ENCODE measurements around the gene ZNF415. TPM values are rescaled to one million over a fixed set of nuclear protein-coding genes. Genes with fewer than 3 reads are reported as not detected.
"Not testable (repeated sequence)": the region's sequence is repeated elsewhere in the genome, so short reads cannot be mapped to it uniquely, and the experiment has no call there.

ZNF415 gene
- total RNA-seq, 4 donors from 2014 or later: 1.2 to 9.9 (median 2.6) TPM

- peaks cover 0 to 73% (median 24%) of the 10 kb centered on the region in 4 donors for H3K9me3 ChIP-seq
- TF ChIP-seq POLR2A (IDR thresholded peaks at IDR 0.05): no peak
- TF ChIP-seq CTCF (IDR thresholded peaks at IDR 0.05): no peak
- H3K36me3 ChIP-seq: peaks cover 0 to 34% (median 0%) of the 10 kb centered on the region in 3 donors
- no peak for DNase-seq
- H3K4me3 ChIP-seq: no peak overlapping the region
- H3K4me1 ChIP-seq: no peaks in the 10 kb centered on the region
- no peaks in the 10 kb centered on the region for H3K27me3 ChIP-seq
- H3K27ac ChIP-seq: no peak overlapping the region
These were observed 7.6 kb upstream of the ZNF415 start for GRCh38 chr19:53140351-53140750.

- Histone ChIP-seq H3K4me3 (no peak overlapping the region), H3K9me3 (peaks cover 0 to 54% (median 18%) of the 10 kb centered on the region in 4 donors), H3K4me1 (peaks cover 0 to 4% (median 0%) of the 10 kb centered on the region in 4 donors), H3K36me3 (peaks cover 0 to 3% (median 0%) of the 10 kb centered on the region in 3 donors), H3K27ac (no peak overlapping the region), H3K27me3 (no peaks in the 10 kb centered on the region)
- no peak for TF ChIP-seq CTCF (IDR thresholded peaks at IDR 0.05)
- TF ChIP-seq POLR2A (IDR thresholded peaks at IDR 0.05): no peak
- no peak for DNase-seq
These were observed 3.7 kb upstream of the ZNF415 start for GRCh38 chr19:53136432-53136831.

- H3K9me3 ChIP-seq: peaks cover 0 to 9% (median 4%) of the 10 kb centered on the region in 4 donors
- no peak for TF ChIP-seq POLR2A (IDR thresholded peaks at IDR 0.05)
- TF ChIP-seq CTCF (IDR thresholded peaks at IDR 0.05): no peak
- H3K27ac ChIP-seq: no peak overlapping the region
- no peaks in the 10 kb centered on the region for H3K27me3 ChIP-seq
- H3K4me3 ChIP-seq: peak overlapping the region in 3 of 4 donors; percentile 43 to 57 (median 51)
- H3K36me3 ChIP-seq: no peaks in the 10 kb centered on the region
- H3K4me1 ChIP-seq: peaks cover 0 to 7% (median 0%) of the 10 kb centered on the region in 4 donors
- DNase-seq: no peak
These were observed 983 bp downstream of the ZNF415 start for GRCh38 chr19:53131727-53132126.

GRCh38 chr19:53131085-53131590 lies 1.6 kb downstream of the ZNF415 start:
- H3K27me3 ChIP-seq: no peaks in the 10 kb centered on the region
- TF ChIP-seq CTCF (IDR thresholded peaks at IDR 0.05) (no peak), POLR2A (IDR thresholded peaks at IDR 0.05) (no peak)
- H3K9me3 ChIP-seq: peaks cover 0 to 8% (median 4%) of the 10 kb centered on the region in 4 donors
- H3K27ac ChIP-seq: no peak overlapping the region
- no peak overlapping the region for H3K4me3 ChIP-seq
- H3K4me1 ChIP-seq: peaks cover 0 to 7% (median 0%) of the 10 kb centered on the region in 4 donors
- no peaks in the 10 kb centered on the region for H3K36me3 ChIP-seq
- DNase-seq: no peak

- H3K4me3 ChIP-seq: no peak overlapping the region
These were observed 2.2 kb downstream of the ZNF415 start for GRCh38 chr19:53130506-53130905.

GRCh38 chr19:53126733-53127526 lies 5.8 kb downstream of the ZNF415 start:
- not testable (repeated sequence) for DNase-seq, H3K36me3 ChIP-seq, H3K27ac ChIP-seq, H3K4me3 ChIP-seq, H3K27me3 ChIP-seq, H3K9me3 ChIP-seq, H3K4me1 ChIP-seq

More at GRCh38 chr19:53130506-53130905, 2.2 kb downstream of the ZNF415 start:
- Histone ChIP-seq H3K27ac (no peak overlapping the region), H3K36me3 (no peaks in the 10 kb centered on the region), H3K27me3 (no peaks in the 10 kb centered on the region), H3K4me1 (peaks cover 0 to 7% (median 0%) of the 10 kb centered on the region in 4 donors), H3K9me3 (peaks cover 0 to 8% (median 4%) of the 10 kb centered on the region in 4 donors)
- TF ChIP-seq CTCF (IDR thresholded peaks at IDR 0.05): no peak
- TF ChIP-seq POLR2A (IDR thresholded peaks at IDR 0.05): no peak
- DNase-seq: no peak

Measured in Peyer's patch (tissue), 4 donors.